ENCODE data around the gene VWDE.
A peak's percentile ranks its signal among the peaks of the same experiment; 100 is the strongest.

VWDE gene

GRCh38 chr7:12327922-12328321 is 75.7 kb downstream of the VWDE start:
- DNase-seq (ENCODE audit: low spot score): no peak

GRCh38 chr7:12325646-12326045 is 78.0 kb downstream of the VWDE start:
- no peak for DNase-seq (ENCODE audit: low spot score)

DNA sequence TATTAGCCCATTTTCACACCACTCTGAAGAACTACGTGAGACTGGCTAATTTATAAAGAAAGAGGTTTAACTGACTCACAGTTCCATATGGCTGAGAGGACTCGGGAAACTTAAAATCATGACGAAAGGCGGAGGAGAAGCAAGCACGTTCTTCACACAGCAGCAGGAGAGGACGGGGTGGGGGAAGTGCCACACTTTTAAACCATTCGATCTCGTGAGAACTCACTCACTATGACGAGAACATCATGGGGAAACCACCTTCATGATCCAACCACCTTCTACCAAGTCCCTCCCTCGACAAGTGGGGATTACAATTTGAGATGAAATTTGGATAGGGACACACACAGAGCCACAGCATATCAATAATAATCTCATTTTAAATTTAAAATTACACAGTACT is 80.2 kb downstream of the VWDE start:
- DNase-seq (ENCODE audit: low spot score): no peak

DNA sequence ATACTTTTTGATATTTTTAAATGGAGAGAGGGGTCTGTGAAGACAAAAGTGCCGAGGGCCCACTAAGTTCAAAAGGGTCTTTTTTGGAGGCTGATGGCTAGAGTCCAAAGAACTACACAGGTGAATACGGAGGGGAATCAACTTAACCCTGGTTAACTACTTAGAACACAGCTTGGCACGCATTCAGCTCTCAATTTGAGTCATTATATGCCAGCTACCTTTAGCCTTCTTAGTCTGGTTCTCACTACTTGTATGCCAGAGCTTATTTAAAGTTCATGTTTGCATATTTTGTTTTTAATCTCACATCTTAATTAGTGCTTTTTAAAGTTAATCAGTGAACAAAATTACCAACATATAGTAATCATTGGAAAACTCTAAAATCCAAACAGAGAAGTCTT is 80.8 kb downstream of the VWDE start:
- no peak for DNase-seq (ENCODE audit: low spot score)

- peak; percentile 10 for DNase-seq (ENCODE audit: low spot score)
Measured at GRCh38 chr7:12322284-12322902, 81.3 kb downstream of the VWDE start.

GRCh38 chr7:12320987-12321647 is 82.5 kb downstream of the VWDE start:
- no peak for DNase-seq (ENCODE audit: low spot score)

GRCh38 chr7:12320241-12320986 is 83.3 kb downstream of the VWDE start:
- DNase-seq (ENCODE audit: low spot score): no peak

DNA sequence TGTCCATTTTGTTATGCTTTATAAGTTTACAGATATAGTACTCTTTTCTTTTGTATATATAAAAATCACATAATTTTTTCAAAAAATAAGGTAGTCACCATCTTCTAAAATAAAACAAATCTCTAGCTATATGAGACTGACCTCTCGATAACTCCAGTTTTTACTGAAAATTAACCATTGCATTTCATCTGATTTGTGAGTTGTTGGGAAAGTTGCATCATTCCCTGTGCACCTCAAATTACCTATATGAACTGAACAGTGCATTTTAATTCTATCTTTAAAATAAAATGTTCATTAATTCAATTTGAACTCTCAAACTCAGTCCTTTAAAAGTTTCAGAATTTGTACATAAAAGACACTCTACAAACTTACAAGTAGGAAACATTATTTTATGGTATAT is 86.0 kb downstream of the VWDE start:
- DNase-seq (ENCODE audit: low spot score): no peak

DNA sequence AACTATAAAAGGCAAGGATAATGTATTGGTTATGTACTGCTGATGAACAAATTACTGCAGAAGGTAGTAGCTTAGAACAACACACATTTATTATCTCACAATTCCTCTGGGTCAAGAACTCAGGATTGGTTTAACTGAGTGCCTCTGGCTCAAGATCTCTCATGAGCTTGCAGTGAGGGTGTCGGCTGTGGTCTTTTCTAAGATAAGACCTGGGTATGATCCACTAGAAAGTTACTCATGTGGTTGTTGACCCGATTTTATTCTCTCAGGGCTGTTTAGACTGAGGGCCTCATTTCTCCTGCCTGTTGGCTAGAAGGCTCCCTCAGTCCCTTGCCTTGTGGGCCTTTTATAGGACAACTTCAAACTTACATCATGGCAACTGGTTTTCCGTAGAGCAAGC is 86.7 kb downstream of the VWDE start:
- no peak for DNase-seq (ENCODE audit: low spot score)

DNA sequence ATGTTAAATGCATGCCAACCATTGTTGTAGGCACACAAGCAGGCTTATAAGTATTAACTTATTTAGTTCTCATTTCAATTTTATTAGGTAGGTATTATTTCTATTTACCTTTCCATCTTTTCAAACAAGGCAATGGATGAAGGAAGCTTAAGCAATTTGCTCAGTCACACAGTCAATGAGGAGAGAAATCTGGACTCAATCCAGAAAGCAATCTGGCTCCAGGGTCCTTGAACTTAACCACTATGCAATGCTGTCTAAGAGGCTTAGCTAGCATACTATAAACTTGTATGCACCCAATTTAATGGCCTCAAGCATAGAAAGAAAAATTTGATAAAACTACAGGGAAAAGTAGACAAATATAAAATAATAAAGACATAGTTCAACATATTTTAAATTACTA is 88.6 kb downstream of the VWDE start:
- no peak for DNase-seq (ENCODE audit: low spot score)

- no peak for DNase-seq (ENCODE audit: low spot score)
Measured at GRCh38 chr7:12314199-12314598, 89.5 kb downstream of the VWDE start.

DNA sequence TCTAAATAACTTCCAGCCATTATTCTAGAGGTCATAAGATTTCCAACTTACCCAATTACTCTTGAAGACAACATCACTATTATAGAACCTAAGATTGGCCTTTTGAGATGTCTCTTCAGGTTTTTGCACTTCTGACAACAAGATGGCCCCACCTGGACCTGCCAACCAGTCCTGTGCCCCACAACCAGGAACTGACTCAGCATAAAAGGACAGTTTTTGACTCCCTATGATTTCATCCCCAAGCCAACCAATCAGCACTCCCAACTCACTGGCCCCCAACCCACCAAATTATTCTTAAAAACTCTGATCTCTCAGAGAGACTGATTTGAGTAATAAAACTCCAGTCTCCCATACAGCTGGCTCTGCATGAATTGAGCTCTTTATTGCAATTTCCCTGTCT is 98.2 kb downstream of the VWDE start:
- no peak for DNase-seq (ENCODE audit: low spot score)

- no peak for DNase-seq (ENCODE audit: low spot score)
Measured at GRCh38 chr7:12303495-12303894, 100.2 kb downstream of the VWDE start.

GRCh38 chr7:12303062-12303461 is 100.6 kb downstream of the VWDE start:
- DNase-seq (ENCODE audit: low spot score): no peak

- no peak for DNase-seq (ENCODE audit: low spot score)
Measured at GRCh38 chr7:12300415-12300814, 103.2 kb downstream of the VWDE start.

DNA sequence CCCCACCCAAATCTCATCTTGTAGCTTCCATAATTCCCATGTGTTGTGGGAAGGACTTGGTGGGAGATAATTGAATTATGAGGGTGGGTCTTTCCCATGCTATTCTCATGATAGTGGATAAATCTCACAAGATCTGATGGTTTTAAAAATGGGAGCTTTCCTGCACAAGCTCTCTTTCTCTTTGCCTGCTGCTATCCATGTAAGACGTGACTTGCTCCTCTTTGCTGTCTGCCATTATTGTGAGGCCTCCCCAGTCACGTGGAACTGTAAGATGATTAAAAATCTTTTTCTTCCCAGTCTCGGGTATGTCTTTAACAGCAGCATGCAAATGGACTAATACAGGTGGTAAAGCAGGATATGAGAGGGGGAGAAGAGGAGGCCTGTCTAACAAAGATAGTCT is 104.3 kb downstream of the VWDE start:
- no peak for DNase-seq (ENCODE audit: low spot score)

DNA sequence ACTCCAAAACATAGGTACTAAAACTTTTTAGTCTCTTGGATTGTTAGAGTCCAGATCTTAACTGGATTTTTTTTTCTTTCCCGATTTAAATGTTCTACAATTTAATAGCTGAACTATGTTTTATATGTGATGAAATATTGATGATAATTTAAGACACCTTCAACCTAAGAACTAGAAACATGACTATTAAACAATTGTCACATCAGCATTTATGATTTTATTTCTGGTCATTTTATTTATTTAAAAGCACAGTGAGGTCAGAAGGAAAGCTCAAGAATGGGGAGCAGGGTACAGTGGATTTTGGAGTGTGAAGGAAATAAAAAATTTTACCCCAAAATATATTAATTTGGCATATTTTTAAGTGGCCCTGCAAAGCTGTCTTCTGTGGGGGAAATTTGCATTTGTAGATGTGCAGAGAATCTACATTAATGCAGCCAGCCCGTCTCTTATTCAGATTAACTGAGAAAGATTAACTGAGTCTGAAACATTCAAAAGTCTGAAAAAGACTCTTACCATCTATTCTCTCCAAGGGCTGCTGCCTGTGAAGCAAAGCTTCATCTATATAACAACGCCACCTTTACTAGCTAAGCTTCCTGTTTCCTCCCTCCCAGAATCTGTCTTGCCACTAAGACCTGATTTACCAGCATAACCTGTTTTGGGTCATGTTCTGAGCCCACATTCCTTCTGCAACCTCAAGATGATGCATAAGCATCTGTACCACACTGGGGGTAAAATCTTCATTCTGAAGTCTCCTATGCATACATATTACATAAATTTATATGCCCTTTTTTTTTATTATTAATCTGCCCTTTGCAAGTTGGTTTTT is 106.2 kb downstream of the VWDE start:
- DNase-seq (ENCODE audit: low spot score): no peak

DNA sequence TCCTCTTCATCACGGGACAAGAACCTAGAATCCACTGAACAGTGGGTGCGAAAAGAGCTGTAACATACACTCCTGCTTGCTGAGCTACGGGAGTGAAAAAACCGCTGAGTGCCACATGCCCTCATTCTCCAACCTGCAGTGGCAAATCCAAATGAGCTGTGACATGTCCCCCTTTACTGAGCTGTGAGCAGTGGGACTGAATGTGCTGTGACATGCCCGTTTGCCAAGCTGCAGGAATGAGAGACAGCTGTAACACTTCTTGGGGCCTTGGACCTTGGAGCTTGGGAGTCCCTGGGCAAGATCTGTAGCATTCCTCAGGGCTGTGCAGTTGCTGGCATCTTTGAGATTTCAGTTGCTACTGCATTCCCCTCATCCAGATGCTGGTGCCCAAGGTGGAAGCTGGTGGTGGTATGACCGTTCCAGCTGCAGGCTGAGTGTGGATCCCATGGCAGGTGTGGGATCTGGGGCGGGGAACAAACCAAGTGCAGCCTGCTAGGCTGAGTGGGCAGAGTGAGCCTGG is 107.6 kb downstream of the VWDE start:
- DNase-seq (ENCODE audit: low spot score): no peak

GRCh38 chr7:12294701-12295100 is 109.0 kb downstream of the VWDE start:
- no peak for DNase-seq (ENCODE audit: low spot score)

- DNase-seq (ENCODE audit: low spot score): peak; percentile 7
Measured at GRCh38 chr7:12291870-12292269, 111.8 kb downstream of the VWDE start.

DNA sequence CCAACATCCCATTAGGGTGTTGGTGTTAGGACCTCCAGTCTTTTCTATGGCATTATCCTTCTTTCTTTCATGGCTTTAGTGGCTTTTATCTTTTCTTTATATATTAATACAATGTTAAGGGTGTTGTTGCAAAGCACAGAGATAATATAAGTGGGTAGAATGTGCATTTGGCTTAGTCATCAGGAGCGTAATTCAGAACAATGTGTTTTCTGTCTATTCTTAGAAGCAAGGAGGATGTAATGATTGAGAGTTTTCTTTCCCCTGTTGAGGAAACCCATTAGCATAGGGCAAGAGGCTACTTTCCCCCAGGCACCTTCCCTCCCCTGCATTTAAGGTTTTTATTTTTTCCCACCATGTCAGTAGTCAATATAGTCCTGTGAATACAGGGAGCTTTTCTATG is 112.9 kb downstream of the VWDE start:
- DNase-seq (ENCODE audit: low spot score): no peak

DNA sequence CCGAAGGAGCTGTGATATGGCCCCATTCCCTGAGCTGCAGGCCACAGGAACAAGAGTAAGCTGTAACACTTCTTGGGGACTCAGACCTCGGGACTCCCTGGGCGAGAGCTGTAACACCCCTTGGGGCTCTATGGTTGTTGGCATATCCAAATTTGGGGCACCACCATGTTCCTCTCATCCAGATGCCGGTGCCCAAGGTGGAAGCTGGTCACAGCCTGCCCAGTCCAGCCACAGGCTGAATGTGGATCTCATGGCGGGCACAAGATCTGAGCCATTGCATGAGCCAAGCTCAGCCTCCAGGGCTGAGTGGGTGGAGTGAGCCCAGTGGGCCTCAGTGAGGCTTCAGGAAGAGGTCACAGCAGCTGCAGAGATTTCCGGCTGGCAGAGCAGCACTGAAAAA is 113.7 kb downstream of the VWDE start:
- no peak for DNase-seq (ENCODE audit: low spot score)
